Measurements from ENCODE around the gene PIAS2.
"Not testable (repeated sequence)": the region's sequence is repeated elsewhere in the genome, so short reads cannot be mapped to it uniquely, and the experiment has no call there.

Gene PIAS2

GRCh38 chr18:46903406-46903805 lies 13.9 kb downstream of the PIAS2 start:
- no peak for DNase-seq

GRCh38 chr18:46899274-46899948 lies 17.9 kb downstream of the PIAS2 start:
- DNase-seq, result no peak

- no peak for DNase-seq
Measured at GRCh38 chr18:46894124-46894523, 23.2 kb downstream of the PIAS2 start.

- no peak for DNase-seq
Measured at GRCh38 chr18:46893360-46893759, 23.9 kb downstream of the PIAS2 start.

- no peak for DNase-seq
Measured at GRCh38 chr18:46892842-46893241, 24.5 kb downstream of the PIAS2 start.

GRCh38 chr18:46891742-46892214 lies 25.5 kb downstream of the PIAS2 start:
- no peak for DNase-seq

- DNase-seq, result no peak
Measured at GRCh38 chr18:46888965-46889364, 28.3 kb downstream of the PIAS2 start.

GRCh38 chr18:46886893-46887292 lies 30.4 kb downstream of the PIAS2 start:
- no peak for DNase-seq

- no peak for DNase-seq
Measured at GRCh38 chr18:46883180-46883579, 34.1 kb downstream of the PIAS2 start.

- DNase-seq, result no peak
Measured at GRCh38 chr18:46877329-46877987, 39.8 kb downstream of the PIAS2 start.

GRCh38 chr18:46868169-46868921 lies 49.0 kb downstream of the PIAS2 start:
- no peak for DNase-seq

- no peak for DNase-seq
Measured at GRCh38 chr18:46867367-46868143, 49.8 kb downstream of the PIAS2 start.

GRCh38 chr18:46866523-46866922 lies 50.8 kb downstream of the PIAS2 start:
- DNase-seq, result no peak

GRCh38 chr18:46865245-46865644 lies 52.1 kb downstream of the PIAS2 start:
- DNase-seq, result not testable (repeated sequence)

- no peak for DNase-seq
Measured at GRCh38 chr18:46859855-46860254, 57.5 kb downstream of the PIAS2 start.

GRCh38 chr18:46858290-46858689 lies 59.0 kb downstream of the PIAS2 start:
- no peak for DNase-seq

- DNase-seq, result no peak
Measured at GRCh38 chr18:46856973-46857372, 60.3 kb downstream of the PIAS2 start.

- DNase-seq, result no peak
Measured at GRCh38 chr18:46849007-46849406, 68.3 kb downstream of the PIAS2 start.

- DNase-seq, result no peak
Measured at GRCh38 chr18:46843372-46843771, 73.9 kb downstream of the PIAS2 start.

- no peak for DNase-seq
Measured at GRCh38 chr18:46842583-46842982, 74.7 kb downstream of the PIAS2 start.

- no peak for DNase-seq
Measured at GRCh38 chr18:46833899-46834298, 83.4 kb downstream of the PIAS2 start.

- no peak for DNase-seq
Measured at GRCh38 chr18:46832849-46833248, 84.5 kb downstream of the PIAS2 start.

- not testable (repeated sequence) for DNase-seq
Measured at GRCh38 chr18:46832422-46832821, 84.9 kb downstream of the PIAS2 start.
